HL-60/S4 treated with retinoic acid at 250 ng/mL for 4 days and 3 days (cell line): ENCODE data around the gene GPATCH2.
"Not testable (repeated sequence)": the region's sequence is repeated elsewhere in the genome, so short reads cannot be mapped to it uniquely, and the experiment has no call there.

ENCODE experiments used
- in situ Hi-C: fragments of 300-500 bp; cut with MboI; formaldehyde crosslinking; loops from 2 replicates; pipeline ENCODE4 v1.7.0; 2022; ENCODE audit warnings: low sequenced_read_pairs

The GPATCH2 gene

GRCh38 chr1:217584286-217584811 is 46.5 kb downstream of the GPATCH2 start:
- in situ Hi-C loops, result not testable (repeated sequence)

GRCh38 chr1:217577336-217577735 is 53.6 kb downstream of the GPATCH2 start:
- in situ Hi-C loops, result no loop called here

- in situ Hi-C loops, result no loop called here
Measured at GRCh38 chr1:217574265-217574949, 56.5 kb downstream of the GPATCH2 start.

GRCh38 chr1:217569021-217569420 is 61.9 kb downstream of the GPATCH2 start:
- in situ Hi-C loops, result no loop called here

- in situ Hi-C loops, result no loop called here
Measured at GRCh38 chr1:217568200-217568599, 62.7 kb downstream of the GPATCH2 start.

GRCh38 chr1:217564833-217565232 is 66.1 kb downstream of the GPATCH2 start:
- in situ Hi-C loops, result no loop called here

GRCh38 chr1:217564207-217564606 is 66.7 kb downstream of the GPATCH2 start:
- in situ Hi-C loops, result no loop called here

GRCh38 chr1:217563179-217563578 is 67.7 kb downstream of the GPATCH2 start:
- in situ Hi-C loops, result no loop called here

GRCh38 chr1:217562229-217562878 is 68.5 kb downstream of the GPATCH2 start:
- in situ Hi-C loops, result no loop called here

- in situ Hi-C loops, result no loop called here
Measured at GRCh38 chr1:217561446-217561845, 69.4 kb downstream of the GPATCH2 start.

- in situ Hi-C loops, result no loop called here
Measured at GRCh38 chr1:217554849-217555248, 76.0 kb downstream of the GPATCH2 start.

GRCh38 chr1:217553949-217554509 is 76.9 kb downstream of the GPATCH2 start:
- in situ Hi-C loops, result no loop called here

GRCh38 chr1:217552339-217552951 is 78.4 kb downstream of the GPATCH2 start:
- in situ Hi-C loops, result no loop called here

- in situ Hi-C loops, result no loop called here
Measured at GRCh38 chr1:217542837-217543236, 88.1 kb downstream of the GPATCH2 start.

GRCh38 chr1:217542136-217542777 is 88.6 kb downstream of the GPATCH2 start:
- in situ Hi-C loops, result no loop called here

GRCh38 chr1:217540321-217540720 is 90.6 kb downstream of the GPATCH2 start:
- in situ Hi-C loops, result no loop called here

GRCh38 chr1:217539510-217539909 is 91.4 kb downstream of the GPATCH2 start:
- in situ Hi-C loops, result no loop called here

- in situ Hi-C loops, result no loop called here
Measured at GRCh38 chr1:217535601-217536377, 95.1 kb downstream of the GPATCH2 start.

GRCh38 chr1:217534566-217534965 is 96.3 kb downstream of the GPATCH2 start:
- in situ Hi-C loops, result no loop called here

GRCh38 chr1:217528271-217528670 is 102.6 kb downstream of the GPATCH2 start:
- in situ Hi-C loops, result no loop called here
